GM19025 (cell line): ENCODE measurements around the gene PPIF.

Source experiments
- ATAC-seq: cut with Tn5 transposase; IDR thresholded peaks from one replicate; pipeline ENCODE4 v1.9.1; 2021; ENCODE audit warnings: mild to moderate bottlenecking, low read depth, moderate library complexity; ENCODE audit not compliant: unreplicated experiment

PPIF gene

GRCh38 chr10:79313320-79313719 lies 33.9 kb upstream of the PPIF start:
- no peak for ATAC-seq

GRCh38 chr10:79313911-79314439 lies 33.3 kb upstream of the PPIF start:
- ATAC-seq = no peak

- no peak for ATAC-seq
Measured at GRCh38 chr10:79314761-79315601, 32.3 kb upstream of the PPIF start.

GRCh38 chr10:79315602-79315920 lies 31.7 kb upstream of the PPIF start:
- no peak for ATAC-seq

GRCh38 chr10:79316671-79317431 lies 30.4 kb upstream of the PPIF start:
- ATAC-seq = peak; percentile 67

GRCh38 chr10:79318369-79318768 lies 28.9 kb upstream of the PPIF start:
- no peak for ATAC-seq

- ATAC-seq = no peak
Measured at GRCh38 chr10:79319115-79319771, 28.0 kb upstream of the PPIF start.

- no peak for ATAC-seq
Measured at GRCh38 chr10:79320316-79320715, 27.0 kb upstream of the PPIF start.

- ATAC-seq = no peak
Measured at GRCh38 chr10:79320820-79321493, 26.3 kb upstream of the PPIF start.

- ATAC-seq = no peak
Measured at GRCh38 chr10:79321494-79321882, 25.8 kb upstream of the PPIF start.

GRCh38 chr10:79321951-79322350 lies 25.3 kb upstream of the PPIF start:
- no peak for ATAC-seq

- ATAC-seq = no peak
Measured at GRCh38 chr10:79322616-79323543, 24.4 kb upstream of the PPIF start.

- ATAC-seq = no peak
Measured at GRCh38 chr10:79323602-79324001, 23.7 kb upstream of the PPIF start.

- ATAC-seq = no peak
Measured at GRCh38 chr10:79324032-79324695, 23.1 kb upstream of the PPIF start.

GRCh38 chr10:79326361-79327089 lies 20.7 kb upstream of the PPIF start:
- no peak for ATAC-seq

- ATAC-seq = peak; percentile 36
Measured at GRCh38 chr10:79327090-79327457, 20.2 kb upstream of the PPIF start.

GRCh38 chr10:79328147-79328701 lies 19.0 kb upstream of the PPIF start:
- no peak for ATAC-seq
